K562 (cell line): ENCODE results near the gene TRMT2A. TPM values are rescaled to one million over a fixed set of nuclear protein-coding genes. Genes with fewer than 3 reads are reported as not detected.

Experiments
- DMBX1 ChIP-seq: fragments of 250-450 bp; sonication (Bioruptor Pico); IDR thresholded peaks from 2 replicates; pipeline ENCODE4 v1.8.0; 2022; ENCODE audit warnings: inconsistent platforms, mild to moderate bottlenecking, moderate library complexity, borderline replicate concordance
- ETV5 ChIP-seq: sonication (generic); formaldehyde crosslinking; IDR thresholded peaks from 2 replicates; pipeline ENCODE4 v1.4.0; 2020; ENCODE audit warnings: low read depth, mild to moderate bottlenecking, missing genetic modification reagents
- L3MBTL2 ChIP-seq: fragments of 450-650 bp; IDR thresholded peaks from 2 replicates; pipeline ENCODE4 v1.6.1; 2016; ENCODE audit warnings: mild to moderate bottlenecking, moderate library complexity
- POLR2G ChIP-seq: fragments of 200-400 bp; formaldehyde crosslinking; IDR thresholded peaks from 2 replicates; pipeline ENCODE4 v1.6.1; 2017; ENCODE audit warnings: low read depth, mild to moderate bottlenecking, antibody characterized with exemption, low read length, moderate library complexity
- RAD21 ChIP-seq, 2 experiments: fragments of 250-450 bp in 1 of 2; fragments of 450-650 bp in 1 of 2; sonication (Bioruptor Pico) in 1 of 2; formaldehyde crosslinking in 1 of 2; IDR thresholded peaks in 1 of 2; conservative IDR thresholded peaks in 1 of 2; 2 replicates each; pipeline versions ENCODE4 v1.4.0 to v1.8.0; 2020 to 2022; ENCODE audit warnings: mild to moderate bottlenecking in 2 of 2, moderate library complexity in 1 of 2
- SP2 ChIP-seq: IDR thresholded peaks from 2 replicates; pipeline ENCODE4 v1.6.1; 2011; ENCODE audit warnings: mild to moderate bottlenecking, low read depth, low read length, moderate library complexity; ENCODE audit not compliant: poor library complexity, severe bottlenecking; ENCODE audit errors: extremely low read depth
- TSC22D4 ChIP-seq: fragments of 450-650 bp; IDR thresholded peaks from 2 replicates; pipeline ENCODE4 v1.6.1; 2016; ENCODE audit warnings: missing genetic modification characterization, missing biosample characterization, control low read depth
- ZNF263 ChIP-seq: sonication (generic); formaldehyde crosslinking; IDR thresholded peaks from 2 replicates; pipeline ENCODE4 v1.8.0; 2022; ENCODE audit warnings: mild to moderate bottlenecking, missing genetic modification reagents, borderline replicate concordance
- ZNF551 ChIP-seq: fragments of 250-450 bp; sonication (Bioruptor Pico); IDR thresholded peaks from 2 replicates; pipeline ENCODE4 v1.5.0; 2021; ENCODE audit warnings: mild to moderate bottlenecking, moderate library complexity
- polyA plus RNA-seq, 8 experiments: library from polyadenylated mRNA; depleted of rRNA in 4 of 8; stranded (reverse) in 5 of 8; unstranded in 3 of 8; fragments of >200 nt; fragmentation: Nextera tagmentation in 2 of 8; fragmentation: Illumina TruSeq in 1 of 8; extraction: Ambion mirVana in 2 of 8; extraction: Trizol in 1 of 8; gene quantifications; 2 replicates each; pipeline versions ENCODE4 v1.2.1 to v1.2.3, GENCODE V29; 2011 to 2014; ENCODE audit warnings: inconsistent platforms in 1 of 8, missing spikeins in 1 of 8
- total RNA-seq, 7 experiments: library from RNA; depleted of rRNA in 6 of 7; stranded (reverse); fragments of >200 nt in 6 of 7; fragmentation: Illumina TruSeq in 2 of 7; extraction: Trizol in 2 of 7; gene quantifications; 2 replicates each; pipeline versions ENCODE4 v1.2.1 to v1.2.3, GENCODE V29; 2011 to 2021; ENCODE audit warnings: low replicate concordance in 1 of 7
- TF ChIP-seq, protein P1 (sequence below): fragments of 250-450 bp; sonication (Bioruptor Pico); IDR thresholded peaks from 2 replicates; pipeline ENCODE4 v1.8.0; 2021; ENCODE audit warnings: moderate library complexity, mild to moderate bottlenecking, inconsistent platforms
- TF ChIP-seq, protein P2 (sequence below), 3 experiments: fragments of 200-800 bp in 1 of 3; fragments of 250-450 bp in 1 of 3; fragments of 450-650 bp in 1 of 3; sonication (Bioruptor Pico) in 1 of 3; sonication (Bioruptor generic) in 1 of 3; formaldehyde crosslinking in 1 of 3; IDR thresholded peaks; 2 replicates each; pipeline versions ENCODE4 v1.6.1 to v1.8.0; 2016 to 2022; ENCODE audit warnings: mild to moderate bottlenecking in 2 of 3, missing genetic modification characterization in 2 of 3, missing compliant biosample characterization in 1 of 3, moderate library complexity in 1 of 3
- TF ChIP-seq, protein P3 (sequence below): fragments of 450-650 bp; conservative IDR thresholded peaks from 2 replicates; pipeline ENCODE4 v1.6.1; 2016; ENCODE audit warnings: missing genetic modification characterization, low read depth, mild to moderate bottlenecking, control low read depth, missing compliant biosample characterization

Gene TRMT2A
- total and polyA plus RNA-seq, 9 of the 15 experiments (the other 6 are each of a cell fraction or from before 2014, with no cell fraction given) = 1.6 to 265 (median 140) TPM

DNA sequence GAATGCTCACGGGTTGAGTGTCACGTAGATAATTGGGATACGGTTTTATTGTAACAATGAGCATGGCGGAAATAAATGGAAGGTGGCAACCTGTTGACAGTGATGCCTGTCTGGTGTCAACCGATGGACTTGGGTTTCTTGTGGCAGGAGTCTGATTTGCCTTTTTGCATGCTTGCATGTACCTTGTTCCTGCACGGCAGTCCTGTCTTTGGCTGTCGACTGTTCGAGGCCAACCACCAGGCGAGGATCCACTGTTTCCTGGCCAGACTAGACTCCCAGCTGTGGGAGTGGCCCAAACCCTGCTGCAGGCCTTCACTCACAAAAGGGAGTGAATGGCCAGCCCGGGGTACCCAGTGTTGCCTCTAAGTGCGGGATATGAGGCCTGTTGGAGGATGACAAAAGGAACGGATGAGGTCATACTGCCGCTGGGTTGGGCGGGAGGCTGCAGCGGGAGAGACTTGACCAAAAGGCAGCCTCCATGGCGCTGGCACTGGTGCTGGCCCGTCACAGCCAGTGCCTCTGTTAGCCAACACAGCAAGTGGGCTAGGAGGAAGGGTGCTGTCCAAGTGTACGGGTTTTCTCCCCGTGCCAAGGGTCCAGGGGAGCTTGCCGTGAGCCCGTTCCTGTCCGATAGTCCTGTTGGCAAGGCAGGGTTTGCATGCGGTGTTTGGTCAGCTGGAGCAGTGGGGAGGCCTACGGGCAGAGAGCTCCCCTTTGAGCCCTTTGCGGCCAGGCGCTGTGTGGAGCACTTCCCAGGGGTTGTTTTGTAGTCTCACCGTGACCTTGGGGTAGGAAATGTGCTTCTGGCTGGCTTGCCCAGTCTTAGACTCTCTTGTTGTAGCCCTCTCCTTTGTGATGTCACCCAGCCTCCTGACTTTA is 36.0 kb downstream of the TRMT2A start (continued):
- TF ChIP-seq, protein P1, sequence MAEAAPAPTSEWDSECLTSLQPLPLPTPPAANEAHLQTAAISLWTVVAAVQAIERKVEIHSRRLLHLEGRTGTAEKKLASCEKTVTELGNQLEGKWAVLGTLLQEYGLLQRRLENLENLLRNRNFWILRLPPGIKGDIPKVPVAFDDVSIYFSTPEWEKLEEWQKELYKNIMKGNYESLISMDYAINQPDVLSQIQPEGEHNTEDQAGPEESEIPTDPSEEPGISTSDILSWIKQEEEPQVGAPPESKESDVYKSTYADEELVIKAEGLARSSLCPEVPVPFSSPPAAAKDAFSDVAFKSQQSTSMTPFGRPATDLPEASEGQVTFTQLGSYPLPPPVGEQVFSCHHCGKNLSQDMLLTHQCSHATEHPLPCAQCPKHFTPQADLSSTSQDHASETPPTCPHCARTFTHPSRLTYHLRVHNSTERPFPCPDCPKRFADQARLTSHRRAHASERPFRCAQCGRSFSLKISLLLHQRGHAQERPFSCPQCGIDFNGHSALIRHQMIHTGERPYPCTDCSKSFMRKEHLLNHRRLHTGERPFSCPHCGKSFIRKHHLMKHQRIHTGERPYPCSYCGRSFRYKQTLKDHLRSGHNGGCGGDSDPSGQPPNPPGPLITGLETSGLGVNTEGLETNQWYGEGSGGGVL = no peak
- no peak for TF ChIP-seq ZNF551 (CRISPR knock-in tag)
- peak in 1 of 2 experiments; percentile 30; a peak in 2 of 4 replicates for TF ChIP-seq RAD21 (CRISPR knock-in tag; conservative IDR thresholded peaks at IDR 0.05 in 1 of 2, IDR thresholded peaks at IDR 0.05 in 1 of 2)
- TF ChIP-seq POLR2G = no peak
- peak; percentile 11 for TF ChIP-seq SP2
- TF ChIP-seq, protein P2, sequence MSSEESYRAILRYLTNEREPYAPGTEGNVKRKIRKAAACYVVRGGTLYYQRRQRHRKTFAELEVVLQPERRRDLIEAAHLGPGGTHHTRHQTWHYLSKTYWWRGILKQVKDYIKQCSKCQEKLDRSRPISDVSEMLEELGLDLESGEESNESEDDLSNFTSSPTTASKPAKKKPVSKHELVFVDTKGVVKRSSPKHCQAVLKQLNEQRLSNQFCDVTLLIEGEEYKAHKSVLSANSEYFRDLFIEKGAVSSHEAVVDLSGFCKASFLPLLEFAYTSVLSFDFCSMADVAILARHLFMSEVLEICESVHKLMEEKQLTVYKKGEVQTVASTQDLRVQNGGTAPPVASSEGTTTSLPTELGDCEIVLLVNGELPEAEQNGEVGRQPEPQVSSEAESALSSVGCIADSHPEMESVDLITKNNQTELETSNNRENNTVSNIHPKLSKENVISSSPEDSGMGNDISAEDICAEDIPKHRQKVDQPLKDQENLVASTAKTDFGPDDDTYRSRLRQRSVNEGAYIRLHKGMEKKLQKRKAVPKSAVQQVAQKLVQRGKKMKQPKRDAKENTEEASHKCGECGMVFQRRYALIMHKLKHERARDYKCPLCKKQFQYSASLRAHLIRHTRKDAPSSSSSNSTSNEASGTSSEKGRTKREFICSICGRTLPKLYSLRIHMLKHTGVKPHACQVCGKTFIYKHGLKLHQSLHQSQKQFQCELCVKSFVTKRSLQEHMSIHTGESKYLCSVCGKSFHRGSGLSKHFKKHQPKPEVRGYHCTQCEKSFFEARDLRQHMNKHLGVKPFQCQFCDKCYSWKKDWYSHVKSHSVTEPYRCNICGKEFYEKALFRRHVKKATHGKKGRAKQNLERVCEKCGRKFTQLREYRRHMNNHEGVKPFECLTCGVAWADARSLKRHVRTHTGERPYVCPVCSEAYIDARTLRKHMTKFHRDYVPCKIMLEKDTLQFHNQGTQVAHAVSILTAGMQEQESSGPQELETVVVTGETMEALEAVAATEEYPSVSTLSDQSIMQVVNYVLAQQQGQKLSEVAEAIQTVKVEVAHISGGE (CRISPR knock-in tag; IDR thresholded peaks at IDR 0.05) = 0 out of 6 replicates have a peak, but pooled peaks of 1 of the 3 experiments have one; percentile 27
- TF ChIP-seq L3MBTL2 = no peak
- no peak for TF ChIP-seq ZNF263
- TF ChIP-seq DMBX1 (CRISPR knock-in tag) = peak; percentile 78
- no peak for TF ChIP-seq ETV5 (CRISPR knock-in tag)
- peak; percentile 91; the same call in 1 of the 2 replicates for TF ChIP-seq TSC22D4
- TF ChIP-seq, protein P3, sequence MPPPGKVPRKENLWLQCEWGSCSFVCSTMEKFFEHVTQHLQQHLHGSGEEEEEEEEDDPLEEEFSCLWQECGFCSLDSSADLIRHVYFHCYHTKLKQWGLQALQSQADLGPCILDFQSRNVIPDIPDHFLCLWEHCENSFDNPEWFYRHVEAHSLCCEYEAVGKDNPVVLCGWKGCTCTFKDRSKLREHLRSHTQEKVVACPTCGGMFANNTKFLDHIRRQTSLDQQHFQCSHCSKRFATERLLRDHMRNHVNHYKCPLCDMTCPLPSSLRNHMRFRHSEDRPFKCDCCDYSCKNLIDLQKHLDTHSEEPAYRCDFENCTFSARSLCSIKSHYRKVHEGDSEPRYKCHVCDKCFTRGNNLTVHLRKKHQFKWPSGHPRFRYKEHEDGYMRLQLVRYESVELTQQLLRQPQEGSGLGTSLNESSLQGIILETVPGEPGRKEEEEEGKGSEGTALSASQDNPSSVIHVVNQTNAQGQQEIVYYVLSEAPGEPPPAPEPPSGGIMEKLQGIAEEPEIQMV (tag) = no peak
